GM18861 (cell line): Measurements from ENCODE around the gene UTF1.

ENCODE experiments used
- ATAC-seq: cut with Tn5 transposase; IDR thresholded peaks from one replicate; pipeline ENCODE4 v1.9.1; 2021; ENCODE audit not compliant: unreplicated experiment

Gene UTF1

DNA sequence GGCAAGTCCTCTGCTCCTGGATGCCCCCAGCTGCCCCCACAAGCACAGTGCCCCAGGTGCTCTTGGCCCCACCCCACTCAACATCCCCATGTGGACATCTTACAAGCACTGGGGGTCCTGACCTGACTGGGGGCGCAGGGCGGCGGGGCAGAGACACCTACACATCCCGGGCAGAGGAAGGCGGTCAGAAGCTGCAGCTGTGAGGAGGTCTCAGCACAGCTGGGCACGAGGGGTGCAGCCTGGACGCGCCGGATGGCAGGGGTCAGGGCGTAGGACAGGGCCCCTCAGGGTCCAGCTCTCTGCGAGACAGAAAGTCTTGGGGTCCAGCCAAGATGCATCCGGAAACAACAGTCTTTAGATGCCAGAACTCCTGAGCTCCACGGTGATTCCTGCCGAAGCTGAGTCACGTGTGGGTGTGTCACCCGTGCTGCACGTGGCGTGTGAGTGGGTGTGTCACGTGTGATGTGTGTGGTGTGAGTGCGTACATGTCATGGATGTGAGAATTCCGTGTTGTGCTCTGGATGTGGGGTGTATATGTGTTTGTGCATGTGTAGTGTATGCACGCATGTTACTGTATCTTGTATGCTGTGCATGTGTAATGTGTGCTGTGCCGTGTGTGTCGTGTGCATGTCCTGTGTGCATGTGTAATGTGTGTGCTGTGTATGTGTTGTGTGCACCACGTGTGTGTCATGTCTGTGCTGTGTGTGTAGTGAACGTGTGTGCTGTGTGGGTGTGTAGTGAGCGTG is 12.8 kb downstream of the UTF1 start:
- ATAC-seq: no peak

DNA sequence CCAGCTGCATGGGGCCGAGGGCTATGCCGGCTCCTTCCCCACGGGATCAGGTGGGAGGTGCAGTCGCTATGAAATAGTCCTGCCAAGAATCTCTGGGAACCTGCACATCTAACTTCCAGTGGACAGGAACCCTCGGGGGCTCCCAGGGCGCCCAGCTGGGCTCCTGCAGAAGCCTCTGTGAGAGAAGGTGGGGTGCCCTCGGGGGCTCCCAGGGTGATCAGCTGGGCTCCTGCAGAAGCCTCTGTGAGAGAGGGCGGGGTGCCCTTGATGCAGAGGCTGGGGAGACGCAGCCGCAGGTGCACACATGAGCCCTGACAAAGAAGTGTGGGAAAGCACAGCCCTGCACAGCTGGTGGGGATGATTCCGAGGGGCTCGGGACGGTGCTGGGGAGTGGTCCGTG is 13.6 kb downstream of the UTF1 start:
- ATAC-seq: no peak

DNA sequence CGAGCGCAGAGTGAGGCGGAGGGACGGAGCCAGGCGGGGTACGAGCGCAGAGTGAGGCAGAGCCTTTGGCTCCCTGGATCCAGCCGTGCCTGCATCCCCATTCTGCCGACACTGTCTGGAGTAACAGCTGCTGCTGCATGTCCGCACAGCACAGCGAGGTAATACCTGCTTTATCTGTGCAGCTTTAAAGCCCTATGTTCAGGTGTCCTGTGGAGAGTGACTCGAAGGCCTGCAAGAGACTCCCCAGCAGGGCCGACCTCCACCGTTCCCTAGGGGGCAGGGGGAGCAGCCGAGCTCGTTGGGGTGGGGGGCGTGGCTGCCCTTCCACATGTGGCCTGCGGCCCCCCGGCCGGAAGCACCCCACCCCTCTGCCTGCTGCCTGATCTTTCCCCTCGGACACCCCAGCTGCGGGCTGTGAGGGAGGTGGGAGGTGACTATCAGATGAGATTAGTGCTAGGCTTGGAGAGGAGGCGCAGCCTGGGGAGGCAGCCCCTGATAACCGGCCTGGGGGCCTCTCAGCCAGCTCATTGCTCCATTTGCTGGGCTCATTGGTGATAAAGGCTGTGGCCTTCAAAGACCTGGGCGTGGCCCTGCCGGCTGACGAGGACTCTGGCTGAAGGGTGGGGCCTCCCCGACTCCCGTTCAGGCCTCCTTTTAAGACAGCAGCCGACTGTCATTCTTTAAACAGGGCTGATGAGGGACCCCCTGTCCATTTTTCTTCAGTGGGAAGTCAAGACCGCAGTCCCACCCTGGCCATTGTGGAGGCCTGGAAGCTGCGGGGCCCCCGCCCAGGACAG is 15.6 kb downstream of the UTF1 start:
- ATAC-seq: no peak

DNA sequence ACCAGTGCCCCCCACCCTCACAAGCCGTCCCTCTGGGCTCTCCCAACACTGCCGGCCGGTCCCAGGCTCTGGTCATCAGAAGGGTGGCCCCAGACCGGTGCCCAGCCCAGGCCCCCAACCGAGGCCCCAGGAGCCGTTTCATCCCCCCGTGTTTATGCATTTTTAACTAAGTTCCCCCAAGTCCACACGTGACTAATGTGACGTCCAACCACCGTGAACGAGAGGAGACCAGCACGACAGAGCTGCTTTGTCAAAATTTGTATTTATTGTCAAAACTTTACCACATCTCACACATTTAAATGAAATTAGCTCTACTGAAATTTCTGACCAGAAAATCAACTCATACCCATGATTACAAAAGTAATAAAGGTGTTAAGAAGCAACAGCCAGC is 16.2 kb downstream of the UTF1 start:
- no peak for ATAC-seq

DNA sequence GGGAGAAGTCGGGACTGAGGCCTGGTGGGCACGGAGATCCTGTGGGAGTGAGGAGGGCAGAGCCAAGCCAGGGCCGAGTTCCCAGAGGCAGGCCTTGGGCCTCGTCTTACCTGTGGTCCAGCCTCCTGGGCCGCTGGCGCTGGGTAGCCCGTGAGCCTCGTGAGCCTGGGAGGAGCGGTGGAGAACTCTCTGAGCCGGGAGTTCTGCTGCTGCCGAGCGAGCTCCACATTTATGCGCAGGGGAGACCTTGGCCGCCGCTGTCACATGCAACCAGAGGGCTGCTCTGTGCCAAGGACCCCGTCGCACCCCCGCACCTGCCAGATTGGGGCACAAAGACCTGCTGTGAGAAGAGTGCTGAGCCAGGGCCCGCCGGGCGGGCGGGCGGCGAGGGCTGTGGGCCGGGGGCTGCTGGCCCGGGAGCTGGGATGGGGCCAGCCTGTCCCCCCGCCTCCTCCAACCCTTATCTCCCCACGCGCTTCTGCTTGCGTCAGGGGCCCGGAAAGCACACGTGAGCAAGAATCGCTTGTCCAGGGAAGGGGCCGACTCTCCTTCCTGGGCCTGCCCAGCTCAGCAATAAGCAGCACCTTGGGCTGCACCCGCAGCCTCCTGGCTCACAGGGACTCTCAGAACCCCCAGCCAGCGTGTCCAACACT is 17.8 kb downstream of the UTF1 start:
- no peak for ATAC-seq

DNA sequence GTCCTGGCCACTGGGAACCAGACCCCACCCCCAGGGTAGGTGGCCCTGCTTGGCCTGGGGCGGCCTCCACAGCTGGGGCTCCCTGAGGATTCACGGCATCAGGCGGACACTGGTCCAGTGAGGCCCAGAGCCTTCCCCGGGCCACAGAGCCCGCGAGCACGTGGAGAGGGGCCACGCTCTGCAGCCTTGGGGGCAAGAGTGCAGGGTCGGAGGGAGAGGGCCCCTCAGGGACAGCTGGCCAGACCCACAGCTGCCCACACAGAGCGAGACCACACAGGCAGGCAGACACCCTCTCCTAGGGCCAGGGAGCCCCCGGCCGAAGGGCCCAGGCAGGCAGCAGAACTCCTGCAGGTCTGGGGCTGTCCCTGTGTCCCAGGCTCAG is 18.3 kb downstream of the UTF1 start:
- no peak for ATAC-seq

DNA sequence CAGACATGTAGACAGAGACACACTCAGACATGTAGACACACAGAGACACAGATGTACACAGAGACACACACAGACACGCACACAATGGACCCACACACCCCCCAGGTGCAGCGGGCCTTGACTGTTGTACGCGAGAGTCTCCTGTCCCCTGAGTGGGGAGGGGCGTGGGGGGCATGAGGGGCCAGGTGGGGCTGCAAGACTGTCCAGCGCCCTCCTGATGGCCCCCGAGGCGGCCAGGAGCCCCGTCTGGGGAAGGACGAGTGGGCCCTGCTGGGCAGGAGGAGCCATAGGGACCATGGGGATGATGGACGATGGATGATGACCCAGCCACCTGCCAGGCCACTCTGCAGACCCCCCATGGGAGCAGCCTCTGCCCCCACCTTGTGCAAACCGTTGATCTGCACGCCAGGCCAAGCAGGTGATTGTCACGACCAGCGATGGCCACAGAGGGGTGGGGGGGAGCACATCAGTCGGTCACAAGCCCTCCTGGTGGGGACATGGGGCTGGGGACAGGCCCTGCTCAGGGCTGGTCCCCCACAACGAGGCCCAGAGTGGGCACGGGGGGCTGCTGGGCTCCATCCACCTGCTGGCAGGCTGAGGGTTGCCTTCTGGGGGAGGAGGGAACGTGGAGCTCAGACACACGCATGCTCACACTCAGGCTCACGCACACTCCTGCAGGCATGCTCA is 19.2 kb downstream of the UTF1 start:
- ATAC-seq: no peak

DNA sequence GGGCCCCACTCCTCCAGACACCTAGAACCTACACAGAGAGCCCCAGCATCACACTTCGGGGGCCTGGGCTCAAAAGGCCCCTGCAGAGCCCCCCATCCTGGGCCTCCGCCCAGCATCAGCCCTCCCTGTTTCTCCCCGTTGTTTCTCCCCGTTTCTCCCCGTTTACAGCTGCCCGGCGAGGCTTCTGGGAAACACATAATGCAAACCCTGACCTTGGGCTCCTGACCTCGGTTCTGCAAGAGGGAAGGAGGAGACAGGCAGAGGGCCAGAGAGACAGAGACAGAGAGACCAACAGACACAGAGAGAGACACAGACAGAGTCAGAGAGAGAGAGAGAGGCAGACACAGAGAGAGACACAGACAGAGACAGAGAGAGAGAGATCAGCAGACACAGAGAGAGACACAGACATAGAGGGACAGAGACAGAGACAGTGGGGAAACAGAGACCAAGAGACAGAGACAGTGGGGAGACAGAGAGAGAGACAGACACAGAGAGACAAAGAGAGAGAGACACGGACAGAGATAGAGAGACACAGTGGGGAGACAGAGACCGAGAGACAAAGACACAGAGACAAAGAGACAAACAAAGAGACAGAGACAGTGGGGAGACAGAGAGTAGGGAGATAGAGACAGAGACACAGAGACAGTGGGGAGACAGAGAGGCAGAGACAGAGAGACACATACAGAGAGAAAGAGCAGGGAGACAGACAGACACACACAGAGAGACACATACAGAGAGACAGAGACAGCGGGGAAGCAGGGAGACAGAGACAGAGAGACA is 20.1 kb downstream of the UTF1 start:
- ATAC-seq: no peak

DNA sequence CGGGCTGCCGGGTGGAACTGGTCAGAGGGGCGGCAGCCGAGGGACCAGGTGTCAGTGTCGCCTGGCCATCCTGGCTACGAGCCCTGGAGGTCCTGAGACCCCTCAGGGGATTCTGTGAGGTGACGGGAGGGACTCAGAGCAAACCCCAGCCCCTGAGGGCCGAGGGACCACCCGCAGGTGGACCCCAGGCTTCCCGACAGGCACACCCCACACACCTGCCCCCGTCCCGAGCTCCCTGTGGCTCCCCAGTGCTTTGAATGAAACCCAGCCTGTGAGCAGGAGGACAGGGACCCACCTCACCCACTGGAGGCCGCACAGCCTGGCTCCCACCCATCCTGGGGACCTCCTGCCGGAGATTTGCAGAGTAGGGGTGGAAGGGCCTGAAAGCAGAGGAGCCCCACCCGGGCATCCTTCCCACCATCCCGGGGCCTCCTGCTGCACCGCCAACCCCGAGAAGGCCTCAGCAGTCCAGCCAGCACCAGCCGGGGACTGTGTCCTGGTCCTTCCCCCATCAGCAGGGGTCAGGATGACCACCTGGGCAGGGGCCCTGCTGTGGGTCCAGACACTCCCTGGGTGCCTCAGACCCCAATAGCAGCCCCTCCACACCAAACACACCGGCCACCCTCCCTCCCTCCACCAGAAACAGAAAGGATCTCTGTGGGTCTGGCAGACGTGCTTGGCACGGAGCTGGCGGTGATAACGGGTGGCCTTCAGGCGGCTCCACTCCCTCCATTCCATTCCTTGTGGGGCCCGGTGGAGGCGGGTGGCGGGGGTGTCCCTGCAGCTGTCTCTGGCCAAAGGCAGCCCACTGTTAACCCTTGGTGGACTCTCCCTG is 21.6 kb downstream of the UTF1 start:
- no peak for ATAC-seq

DNA sequence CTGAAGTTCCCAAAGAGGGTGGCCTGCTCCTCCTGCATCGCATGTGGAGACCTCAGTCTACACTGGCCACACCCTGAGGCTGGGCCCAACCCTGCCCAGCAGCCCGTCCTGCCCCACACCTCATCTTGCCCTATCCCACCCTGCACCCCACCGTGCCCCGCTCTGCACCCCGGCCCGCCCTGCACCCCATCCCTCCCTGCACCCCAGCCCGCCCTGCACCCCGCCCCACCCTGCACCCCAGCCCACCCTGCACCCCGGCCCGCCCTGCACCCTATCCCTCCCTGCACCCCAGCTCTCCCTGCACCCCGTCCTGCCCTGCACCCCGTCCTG is 22.2 kb downstream of the UTF1 start:
- ATAC-seq: no peak

DNA sequence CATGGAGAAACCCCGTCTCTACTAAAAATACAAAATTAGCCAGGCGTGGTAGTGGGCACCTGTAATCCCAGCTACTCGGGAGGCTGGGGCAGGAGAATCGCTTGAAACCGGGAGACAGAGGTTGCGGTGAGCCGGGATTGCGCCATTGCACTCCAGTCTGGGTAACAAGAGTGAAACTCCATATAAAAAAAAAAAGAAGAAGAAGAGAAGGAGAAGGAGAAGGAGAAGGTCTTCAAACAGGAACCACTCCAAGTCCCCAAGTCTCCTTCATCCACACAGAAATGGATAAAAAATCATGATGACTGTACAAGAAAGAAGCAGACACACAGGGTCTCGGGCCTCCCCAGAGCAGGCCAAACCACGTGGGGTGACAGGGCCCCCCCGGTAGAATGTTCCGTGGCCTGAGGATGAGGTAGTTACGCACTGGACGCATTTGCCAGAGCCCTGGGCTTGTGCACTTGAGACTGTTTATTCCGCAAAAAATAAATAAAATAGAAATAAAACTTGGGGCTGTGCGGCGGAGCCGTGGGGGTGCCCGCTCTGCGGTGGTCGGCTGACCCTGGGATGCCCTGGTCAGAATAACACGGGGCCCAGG is 23.4 kb downstream of the UTF1 start:
- no peak for ATAC-seq

DNA sequence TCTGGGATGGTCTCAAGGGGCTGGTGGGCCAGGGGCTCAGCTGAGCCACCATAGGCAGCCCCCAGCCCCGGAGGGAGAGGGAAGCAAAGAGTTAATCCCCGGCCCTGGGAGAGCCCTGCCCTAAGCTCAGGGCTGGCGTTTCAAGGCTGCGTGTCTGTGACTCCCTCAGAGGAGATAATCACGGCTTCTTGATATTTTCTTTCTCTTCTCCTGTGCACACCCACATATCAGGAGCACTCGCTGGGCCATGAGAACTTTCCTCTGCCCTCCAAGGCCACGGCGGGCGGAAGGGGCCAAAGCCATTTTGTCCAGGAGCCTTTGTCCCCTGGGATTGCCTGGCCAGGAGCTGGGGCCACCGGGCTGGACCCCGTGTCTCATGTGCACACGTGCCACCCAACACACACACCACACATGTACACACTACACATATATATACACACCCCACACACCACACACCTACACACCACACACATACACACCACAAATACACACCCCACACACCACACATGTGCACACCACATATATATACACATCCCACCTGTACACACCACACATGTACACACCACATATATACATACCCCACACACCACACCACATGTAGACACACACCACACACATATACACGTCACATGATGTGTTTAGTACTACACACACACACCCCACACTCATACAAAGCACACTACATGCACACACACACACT is 24.6 kb downstream of the UTF1 start:
- ATAC-seq: no peak

DNA sequence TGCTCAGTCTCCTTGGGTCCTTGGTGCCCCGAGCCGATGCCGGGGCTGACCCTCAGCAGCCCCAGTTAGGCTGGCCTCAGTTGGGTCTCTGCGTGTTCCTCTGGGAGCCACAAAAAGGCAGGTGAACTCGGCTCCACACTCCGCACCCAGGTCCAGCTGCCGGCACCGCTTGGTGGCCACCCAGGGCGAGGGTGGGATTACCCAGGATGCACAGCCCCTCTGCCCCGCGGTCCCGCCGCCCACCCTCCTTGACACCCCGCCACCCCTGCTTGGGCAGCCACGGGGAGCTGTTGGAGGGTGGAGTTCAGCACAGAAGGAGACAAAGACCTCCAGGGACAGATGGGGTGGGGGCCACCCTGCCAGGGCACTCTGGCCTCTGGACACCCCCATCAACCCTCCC is 25.3 kb downstream of the UTF1 start:
- no peak for ATAC-seq

DNA sequence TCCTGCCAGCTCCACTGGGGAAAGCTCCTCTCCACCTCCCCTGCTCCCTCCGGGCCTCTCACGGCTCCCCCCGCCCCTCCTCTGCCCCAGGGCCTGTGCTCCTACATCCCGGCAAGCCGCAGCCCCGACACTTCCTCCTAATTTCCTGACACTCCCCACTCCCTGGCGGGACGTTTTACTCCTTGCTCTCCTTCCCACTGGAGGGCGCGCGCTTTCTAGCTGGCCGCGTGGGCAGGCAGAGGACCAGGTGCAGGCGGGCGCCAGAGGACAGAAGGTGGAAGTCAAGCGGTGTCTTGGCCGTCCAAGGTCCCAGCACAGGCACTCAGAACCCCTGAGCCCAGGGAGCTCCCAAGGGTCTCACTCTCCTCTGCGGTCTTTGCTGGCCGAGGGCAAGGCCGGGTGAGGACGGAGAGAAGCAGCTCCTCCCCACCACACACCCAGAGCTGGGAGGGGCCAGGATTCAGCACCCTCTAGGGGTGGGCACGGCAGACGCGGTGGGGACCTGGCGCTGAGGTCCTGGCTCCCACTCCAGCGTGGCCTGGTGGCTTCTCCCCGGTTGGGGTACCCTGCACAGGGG is 27.6 kb downstream of the UTF1 start:
- no peak for ATAC-seq

DNA sequence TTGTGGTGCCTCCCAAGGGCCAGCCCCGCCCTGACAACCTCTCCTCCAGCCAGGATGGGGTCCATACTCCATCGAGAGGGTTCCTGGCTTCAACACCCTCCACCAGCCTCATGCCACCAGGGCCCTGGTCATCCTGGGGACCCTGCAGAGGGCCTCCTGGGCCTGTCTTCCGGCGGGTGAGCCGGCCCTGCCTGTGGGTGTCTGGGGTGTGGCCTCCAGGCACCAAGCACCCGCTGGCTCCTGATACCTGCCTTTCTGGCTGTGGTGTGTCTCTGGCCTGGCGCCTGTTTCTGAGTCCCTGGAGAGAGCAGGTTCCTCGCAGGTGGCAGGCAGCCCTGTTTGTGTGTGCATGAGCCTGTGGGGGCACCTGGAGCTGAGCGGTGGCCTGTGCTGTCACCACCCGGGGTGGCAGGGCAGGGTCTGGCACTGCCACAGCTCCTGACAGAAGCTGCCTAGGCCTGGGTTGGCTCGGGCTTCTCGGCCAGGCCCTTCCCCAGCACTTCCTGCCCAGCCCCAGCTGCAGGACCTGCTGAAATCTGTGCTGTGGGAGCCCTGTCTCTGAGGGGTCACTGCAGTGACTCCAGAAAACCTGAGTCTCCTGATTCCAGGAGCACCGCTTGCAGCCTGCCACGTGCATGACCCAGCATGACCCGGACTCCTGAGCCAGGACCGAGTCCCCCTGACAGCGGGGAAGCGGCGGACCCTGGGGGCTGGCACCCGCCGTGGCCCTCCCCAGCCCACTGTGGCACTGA is 28.2 kb downstream of the UTF1 start:
- no peak for ATAC-seq

DNA sequence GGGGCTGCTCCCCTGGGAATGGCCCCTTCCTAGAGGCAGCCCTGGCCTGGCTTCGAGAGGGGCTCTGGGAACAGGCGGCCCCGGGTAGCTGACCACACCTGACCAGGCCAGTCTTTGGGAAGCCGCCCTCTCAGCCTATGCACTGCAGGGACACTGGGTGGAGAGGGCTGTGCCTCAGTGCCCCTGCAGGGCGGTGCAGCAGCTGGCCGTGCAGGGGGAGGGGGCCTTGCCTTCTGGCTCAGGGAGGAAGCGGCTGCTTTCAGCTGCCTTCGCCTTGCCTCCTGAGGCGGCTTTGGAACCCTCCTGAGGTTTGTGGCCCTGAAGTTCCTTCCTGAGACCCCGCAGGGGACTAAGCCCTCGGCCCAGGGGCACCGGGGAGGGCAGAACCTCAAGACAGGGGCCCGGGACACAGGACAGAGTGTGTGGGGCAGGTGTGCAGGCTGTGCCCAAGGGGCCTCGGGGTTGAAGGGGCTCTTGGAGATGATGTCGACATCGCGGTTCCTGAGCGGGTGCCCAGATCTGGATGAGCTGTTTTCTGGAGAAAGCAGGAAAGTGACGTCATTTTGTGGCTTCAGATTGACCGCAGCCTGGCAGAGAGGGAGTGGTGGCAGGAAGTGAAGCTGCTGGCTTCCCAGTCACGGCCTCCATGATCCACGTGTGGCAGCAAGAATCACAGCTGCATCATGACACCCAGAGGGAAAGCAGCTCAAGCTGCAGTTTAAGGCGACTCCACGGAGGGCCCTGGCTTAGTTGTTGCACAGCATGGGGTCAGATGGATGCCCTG is 29.0 kb downstream of the UTF1 start:
- no peak for ATAC-seq

DNA sequence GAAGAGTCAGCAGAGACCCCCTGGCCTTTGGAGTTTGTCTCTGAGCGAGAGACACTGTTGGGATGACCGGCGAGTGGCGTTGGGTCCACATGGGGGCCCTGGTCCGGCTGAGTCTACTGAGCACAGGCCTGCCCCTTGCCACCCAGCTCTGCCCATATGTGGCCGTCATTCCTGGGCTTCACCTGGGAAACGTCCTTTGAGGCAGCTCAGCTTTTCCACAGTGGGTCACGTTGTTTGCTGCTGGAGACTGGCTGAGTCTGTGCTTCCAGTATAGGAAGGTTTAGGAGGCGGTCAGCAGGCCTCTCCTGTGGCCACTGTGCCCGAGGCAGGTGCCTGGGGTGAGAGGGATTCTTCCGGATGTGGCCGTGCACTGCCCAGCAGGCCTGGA is 29.6 kb downstream of the UTF1 start:
- ATAC-seq: no peak
